ENCODE data around the gene SRRM2.
"Not testable (repeated sequence)": the region's sequence is repeated elsewhere in the genome, so short reads cannot be mapped to it uniquely, and the experiment has no call there.

Gene SRRM2

GRCh38 chr16:2715519-2715918, 36.9 kb upstream of the SRRM2 start:
- no peak for DNase-seq

DNA sequence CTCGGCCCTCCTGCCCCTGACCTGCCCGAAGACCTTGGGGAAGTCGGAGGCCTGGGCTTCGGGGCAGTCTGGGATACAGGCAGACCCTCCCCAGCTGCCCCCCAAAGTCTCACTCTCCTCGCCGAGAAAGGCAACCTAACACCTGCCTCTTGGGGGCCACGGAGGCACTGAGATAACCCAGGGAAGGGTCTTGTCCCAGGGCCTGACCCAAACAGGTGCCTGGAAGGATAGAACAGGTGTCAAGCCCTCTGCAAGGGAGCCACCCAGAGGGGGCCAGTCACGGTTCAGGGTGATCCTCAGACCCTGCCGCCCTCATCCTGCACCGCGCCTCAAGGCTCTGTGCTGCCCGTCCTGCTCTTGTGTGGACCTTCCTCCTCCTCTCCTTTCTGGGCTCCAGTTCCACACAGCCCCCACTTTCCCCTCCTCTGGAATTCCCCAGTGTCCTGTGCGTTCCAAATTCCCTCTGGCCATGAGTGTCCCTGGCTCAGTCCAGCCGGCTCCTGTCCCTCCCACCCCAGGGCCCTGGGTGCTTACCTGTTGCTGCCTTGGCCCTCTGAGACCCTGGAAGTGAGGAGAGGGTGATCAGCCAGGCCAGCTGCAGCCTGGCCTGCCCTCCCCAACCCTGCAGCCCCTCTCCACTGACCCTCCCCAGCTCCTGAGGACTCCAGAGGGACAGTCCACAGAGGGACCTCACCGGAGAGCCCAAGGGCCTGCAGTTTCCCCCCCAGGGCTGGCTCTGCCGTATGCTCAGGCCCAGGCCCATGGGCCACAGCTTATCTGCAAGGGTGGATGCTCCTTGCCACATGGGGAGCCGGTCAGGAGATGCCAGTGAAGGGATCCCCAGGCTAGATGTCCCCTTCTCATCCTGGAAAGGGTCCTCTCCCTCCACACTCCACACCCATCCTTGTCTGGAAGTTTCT, 36.2 kb upstream of the SRRM2 start:
- no peak for DNase-seq

DNA sequence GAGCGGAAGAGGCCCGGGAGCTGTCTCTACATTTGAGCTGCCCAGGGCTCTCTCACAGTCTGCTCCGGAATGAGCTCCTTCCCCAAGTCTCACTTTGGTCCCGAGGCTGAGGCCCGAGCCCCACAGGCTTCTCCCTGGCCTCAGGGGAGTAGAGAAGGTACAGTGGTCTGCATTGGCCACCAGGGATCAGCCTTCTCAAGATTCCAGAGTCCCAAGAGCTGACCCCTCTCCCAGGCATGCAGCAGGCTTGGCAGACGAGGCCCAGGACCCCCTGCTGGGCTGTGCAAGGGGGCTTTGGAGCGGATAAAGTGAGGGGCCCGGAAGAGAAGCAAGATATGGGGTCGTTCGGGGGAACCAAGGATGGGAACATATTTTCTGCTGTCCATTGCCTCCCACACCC, 35.5 kb upstream of the SRRM2 start:
- DNase-seq, result no peak

- DNase-seq, result no peak
These were observed 34.8 kb upstream of the SRRM2 start for GRCh38 chr16:2717383-2718263.

GRCh38 chr16:2719328-2720063, 32.9 kb upstream of the SRRM2 start:
- no peak for DNase-seq

GRCh38 chr16:2720064-2720457, 32.4 kb upstream of the SRRM2 start, which contains the start of gene PRSS27:
Gene PRSS27, minus strand, starts transcription at chr16:2720224. Its CDS starts 64 bp downstream, at chr16:2720160.
- no peak for DNase-seq

- DNase-seq, result peak; percentile 85 to 87
These were observed 31.5 kb upstream of the SRRM2 start for GRCh38 chr16:2720719-2721633.

DNA sequence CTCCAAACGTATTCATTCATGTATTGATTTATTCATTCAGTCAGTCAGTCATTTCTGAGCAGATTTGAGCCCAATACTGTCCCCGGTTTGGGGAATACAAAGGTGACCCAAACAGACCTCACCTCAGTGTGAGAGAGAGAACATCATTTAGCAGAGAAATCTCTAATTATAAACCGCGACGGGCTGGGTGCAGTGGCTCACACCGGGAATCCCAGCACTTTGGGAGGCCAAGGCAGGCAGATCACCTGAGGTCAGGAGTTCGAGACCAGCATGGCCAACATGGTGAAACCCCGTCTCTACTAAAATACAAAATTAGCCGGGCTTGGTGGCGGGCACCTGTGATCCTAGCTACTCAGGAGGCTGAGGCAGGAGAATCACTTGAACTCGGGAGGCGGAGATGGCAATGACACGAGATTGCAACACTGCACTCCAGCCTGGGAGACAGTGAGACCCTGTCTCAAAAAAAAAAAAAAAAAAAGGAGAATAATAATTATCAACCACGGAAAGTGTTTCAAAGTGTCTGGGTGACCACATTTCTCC, 30.7 kb upstream of the SRRM2 start:
- DNase-seq, result not testable (repeated sequence)

DNA sequence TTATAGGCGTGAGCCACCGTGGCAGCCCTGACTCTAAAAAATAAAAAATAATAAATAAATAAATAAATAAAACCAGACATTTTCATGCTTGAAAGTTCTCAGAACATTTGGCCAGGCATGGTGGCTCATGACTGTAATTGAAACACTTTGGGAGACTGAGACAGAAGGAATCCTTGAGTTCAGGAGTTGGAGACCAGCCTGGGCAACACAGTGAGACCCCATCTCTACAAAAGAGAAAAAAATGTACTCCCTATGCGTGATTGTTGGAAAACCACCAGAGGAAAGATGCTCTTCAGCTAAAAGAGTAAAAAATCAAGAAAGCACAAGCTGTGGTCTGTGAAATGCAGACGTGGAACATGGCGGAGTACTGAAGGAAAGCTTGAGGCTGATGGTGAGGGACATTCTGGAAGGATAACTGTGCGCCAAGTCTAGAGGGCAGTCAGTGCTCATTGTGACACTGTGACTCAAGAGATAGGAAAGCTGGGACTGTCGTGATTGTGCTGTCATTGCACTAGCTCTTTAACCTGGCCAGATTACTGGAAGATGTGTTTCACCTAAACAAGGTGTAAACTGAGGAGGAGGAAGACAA, 28.3 kb upstream of the SRRM2 start:
- DNase-seq, result no peak

- DNase-seq, result no peak
These were observed 27.6 kb upstream of the SRRM2 start for GRCh38 chr16:2724816-2725348.

- no peak for DNase-seq
These were observed 25.5 kb upstream of the SRRM2 start for GRCh38 chr16:2726923-2727322.

DNA sequence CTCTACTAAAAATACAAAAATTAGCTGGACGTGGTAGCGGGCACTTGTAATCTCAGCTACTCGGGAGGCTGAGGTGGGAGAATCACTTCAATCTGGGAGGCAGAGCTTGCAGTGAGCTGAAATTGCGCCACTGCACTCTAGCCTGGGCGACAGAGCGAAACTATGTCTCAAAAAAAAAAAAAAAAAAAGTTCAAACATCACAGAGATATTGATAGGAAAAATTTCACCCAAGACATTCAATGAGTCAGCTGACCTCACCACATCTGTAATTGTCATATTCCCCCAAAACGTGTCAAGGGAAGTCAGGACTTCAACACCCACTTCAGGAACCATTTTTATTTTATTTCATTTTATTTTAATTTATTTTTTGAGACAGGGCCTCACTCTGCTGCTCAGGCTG, 24.4 kb upstream of the SRRM2 start:
- DNase-seq, result no peak

DNA sequence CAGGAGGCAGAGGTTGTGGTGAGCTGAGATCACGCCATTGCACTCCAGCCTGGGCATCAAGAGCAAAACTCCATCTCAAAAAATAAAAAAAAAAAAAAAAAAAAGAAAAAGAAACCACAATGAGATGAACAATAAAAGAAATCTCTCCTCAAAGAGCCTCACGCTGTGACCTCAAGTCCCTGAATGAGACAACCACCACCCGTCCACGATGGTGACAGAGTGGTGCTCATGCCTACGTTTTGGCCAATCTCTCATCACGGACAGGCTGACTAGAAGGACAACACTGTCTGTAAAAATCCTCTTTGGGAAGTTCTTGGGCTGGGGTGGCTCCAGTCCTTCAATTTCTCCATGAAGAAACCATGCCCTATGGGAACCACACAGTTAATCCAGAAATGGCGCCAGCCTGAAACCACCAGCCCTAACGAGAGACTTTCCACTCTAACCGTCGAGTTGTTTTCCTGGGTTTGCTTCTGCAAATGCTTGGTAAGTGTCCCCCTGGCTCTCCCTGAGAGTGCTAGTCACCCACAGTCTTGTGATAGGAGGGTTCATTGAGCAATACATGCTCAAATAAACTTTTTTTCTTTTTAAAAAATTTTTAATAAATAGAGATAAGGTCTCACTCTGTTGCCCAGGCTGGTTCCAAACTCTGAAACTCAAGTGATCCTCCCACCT, 17.5 kb upstream of the SRRM2 start:
- no peak for DNase-seq

DNA sequence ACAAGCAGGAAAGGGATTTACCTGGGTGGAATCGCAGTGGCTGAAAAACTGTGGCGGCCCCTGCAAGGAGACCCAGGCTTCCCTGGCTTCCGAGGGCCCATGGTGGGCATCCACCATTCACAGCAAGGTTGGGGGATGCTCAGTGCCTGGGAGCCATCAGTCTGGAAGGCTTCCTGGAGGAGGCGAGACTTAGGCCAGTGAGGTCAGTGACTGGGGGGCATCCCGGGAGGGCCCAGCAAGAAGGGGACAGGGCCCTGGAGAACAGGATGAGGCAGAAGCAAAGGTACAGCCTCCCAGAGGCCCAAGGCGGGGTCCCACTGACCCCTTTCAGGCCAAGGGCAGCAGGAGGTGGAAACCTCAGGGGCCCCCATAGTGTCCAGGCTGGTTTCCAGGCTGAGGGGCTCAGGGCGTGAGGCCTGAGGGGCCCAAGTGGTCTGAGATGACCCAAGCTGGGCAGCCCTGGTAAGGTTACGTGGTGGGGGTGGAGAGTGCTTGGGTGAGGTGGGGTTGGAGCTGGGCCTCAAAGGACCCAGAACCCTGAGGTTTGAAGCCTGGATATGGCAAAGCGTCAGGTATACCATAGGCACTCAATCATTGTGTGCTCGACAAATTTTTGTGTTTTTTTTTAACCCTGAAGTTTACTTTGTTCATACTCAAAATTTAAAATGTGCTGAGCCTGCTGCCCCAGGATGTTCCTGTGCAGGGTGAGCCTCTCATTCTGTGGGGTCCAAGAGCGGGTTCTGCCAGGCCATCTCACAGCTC, 15.8 kb upstream of the SRRM2 start:
- DNase-seq, result no peak

GRCh38 chr16:2737238-2737605, 15.2 kb upstream of the SRRM2 start:
- DNase-seq, result no peak

- no peak for DNase-seq
These were observed 14.5 kb upstream of the SRRM2 start for GRCh38 chr16:2737895-2738418.

GRCh38 chr16:2738615-2739014, 13.8 kb upstream of the SRRM2 start:
- no peak for DNase-seq

GRCh38 chr16:2739625-2740430, 12.6 kb upstream of the SRRM2 start:
- no peak for DNase-seq

Measured in NCI-H2081 (cell line).